ENCODE data around the gene PPFIBP1.

PPFIBP1 gene

DNA sequence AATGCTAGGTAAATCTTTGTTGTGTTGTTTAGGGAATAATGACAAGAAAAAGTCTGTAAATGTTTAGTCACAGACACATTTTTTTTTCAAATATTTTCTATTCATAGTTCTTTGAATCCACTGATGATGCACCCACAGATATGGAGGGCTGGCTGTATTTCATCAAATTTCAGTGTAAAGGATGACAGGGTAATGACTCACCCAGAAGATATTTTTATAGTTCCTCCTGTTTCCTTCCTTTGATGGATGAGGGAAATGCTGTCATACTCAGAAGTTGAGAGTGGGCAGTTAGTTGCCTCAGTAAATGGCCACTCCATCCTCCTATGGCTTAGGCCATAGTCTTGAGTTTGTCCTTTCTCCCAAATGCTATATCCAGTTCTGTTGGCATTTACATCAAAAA, 95.3 kb downstream of the PPFIBP1 start:
- H3K4me3 ChIP-seq (ENCODE audit: severe bottlenecking), result no peak overlapping the region
- H3K27me3 ChIP-seq (ENCODE audit: insufficient read depth, poor library complexity, severe bottlenecking), result no peaks in the 10 kb centered on the region
- TF ChIP-seq, protein P1, sequence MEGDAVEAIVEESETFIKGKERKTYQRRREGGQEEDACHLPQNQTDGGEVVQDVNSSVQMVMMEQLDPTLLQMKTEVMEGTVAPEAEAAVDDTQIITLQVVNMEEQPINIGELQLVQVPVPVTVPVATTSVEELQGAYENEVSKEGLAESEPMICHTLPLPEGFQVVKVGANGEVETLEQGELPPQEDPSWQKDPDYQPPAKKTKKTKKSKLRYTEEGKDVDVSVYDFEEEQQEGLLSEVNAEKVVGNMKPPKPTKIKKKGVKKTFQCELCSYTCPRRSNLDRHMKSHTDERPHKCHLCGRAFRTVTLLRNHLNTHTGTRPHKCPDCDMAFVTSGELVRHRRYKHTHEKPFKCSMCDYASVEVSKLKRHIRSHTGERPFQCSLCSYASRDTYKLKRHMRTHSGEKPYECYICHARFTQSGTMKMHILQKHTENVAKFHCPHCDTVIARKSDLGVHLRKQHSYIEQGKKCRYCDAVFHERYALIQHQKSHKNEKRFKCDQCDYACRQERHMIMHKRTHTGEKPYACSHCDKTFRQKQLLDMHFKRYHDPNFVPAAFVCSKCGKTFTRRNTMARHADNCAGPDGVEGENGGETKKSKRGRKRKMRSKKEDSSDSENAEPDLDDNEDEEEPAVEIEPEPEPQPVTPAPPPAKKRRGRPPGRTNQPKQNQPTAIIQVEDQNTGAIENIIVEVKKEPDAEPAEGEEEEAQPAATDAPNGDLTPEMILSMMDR (IDR thresholded peaks at IDR 0.05; ENCODE audit: poor library complexity, severe bottlenecking), result no peak
- no peaks in the 10 kb centered on the region for H3K9me3 ChIP-seq (ENCODE audit: severe bottlenecking)
- H3K36me3 ChIP-seq (ENCODE audit: low read depth), result no peaks in the 10 kb centered on the region
- no peak for DNase-seq (ENCODE audit: low spot score)
- peak; percentile 87 for ATAC-seq (ENCODE audit: low read depth)
- peak overlapping the region; percentile 79 for H3K27ac ChIP-seq (ENCODE audit: poor library complexity, severe bottlenecking)
- H3K4me1 ChIP-seq (ENCODE audit: insufficient read depth, poor library complexity, severe bottlenecking), result peaks cover 52% of the 10 kb centered on the region

DNA sequence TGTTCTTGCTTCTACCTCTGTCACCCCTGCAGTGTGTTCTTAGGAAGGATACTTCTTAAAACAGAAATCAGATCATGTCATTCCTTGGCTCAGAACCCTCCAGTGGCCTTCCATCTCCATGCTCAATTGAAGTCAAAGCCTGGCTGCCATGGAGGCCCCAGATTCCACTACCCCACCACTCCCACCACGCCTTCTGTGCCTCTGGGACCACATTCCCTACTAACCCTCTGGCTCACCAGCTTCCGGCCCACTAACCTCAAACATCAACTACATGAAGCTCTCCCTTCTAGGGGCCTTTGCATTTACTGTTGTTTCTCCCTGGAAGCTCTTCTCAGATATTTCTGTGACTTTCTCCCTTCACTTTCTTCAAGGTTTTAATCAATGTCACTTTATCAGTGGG, 96.1 kb downstream of the PPFIBP1 start:
- no peaks in the 10 kb centered on the region for H3K9me3 ChIP-seq (ENCODE audit: severe bottlenecking)
- TF ChIP-seq, protein P1 (IDR thresholded peaks at IDR 0.05; ENCODE audit: poor library complexity, severe bottlenecking), result no peak
- H3K4me1 ChIP-seq (ENCODE audit: insufficient read depth, poor library complexity, severe bottlenecking), result peaks cover 47% of the 10 kb centered on the region
- peak overlapping the region; percentile 79 for H3K27ac ChIP-seq (ENCODE audit: poor library complexity, severe bottlenecking)
- H3K36me3 ChIP-seq (ENCODE audit: low read depth), result no peaks in the 10 kb centered on the region
- H3K27me3 ChIP-seq (ENCODE audit: insufficient read depth, poor library complexity, severe bottlenecking), result no peaks in the 10 kb centered on the region
- DNase-seq (ENCODE audit: low spot score), result no peak
- no peak for ATAC-seq (ENCODE audit: low read depth)
- no peak overlapping the region for H3K4me3 ChIP-seq (ENCODE audit: severe bottlenecking)

DNA sequence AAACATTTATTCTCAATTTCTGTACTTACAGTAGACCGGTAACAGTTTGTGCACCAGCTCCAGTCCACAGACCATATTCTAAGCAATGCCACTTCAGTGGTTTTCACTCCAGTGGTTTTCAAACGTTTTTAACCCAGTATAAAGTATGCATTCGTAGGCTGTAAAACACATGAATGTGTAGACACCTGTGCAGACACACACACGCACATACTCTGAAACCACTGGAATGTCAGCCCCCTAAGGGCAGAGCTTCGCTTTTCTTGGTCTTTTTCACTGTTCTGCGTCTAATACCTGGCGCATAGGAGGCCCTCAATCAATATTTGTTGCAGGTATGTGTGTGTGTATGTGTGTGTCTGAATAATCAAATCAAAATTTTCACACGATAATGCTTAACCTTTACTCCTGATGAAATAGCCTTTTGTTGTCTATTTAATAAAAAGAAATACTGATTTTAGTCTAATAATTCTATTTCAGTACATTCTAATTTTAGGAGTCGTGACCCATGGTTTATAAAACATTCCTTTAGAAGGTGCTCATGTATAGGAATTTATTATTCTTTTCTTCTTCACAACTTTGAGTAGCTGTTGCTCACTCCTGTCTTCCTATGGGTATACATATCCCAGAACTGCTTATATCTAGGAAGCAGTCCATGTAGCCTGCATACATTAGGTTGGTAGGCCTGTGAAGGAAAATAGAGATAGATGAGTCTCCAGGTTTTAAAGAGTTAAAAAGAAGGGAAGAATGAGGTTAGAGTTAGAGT, 98.6 kb downstream of the PPFIBP1 start:
- peaks cover 33% of the 10 kb centered on the region for H3K4me1 ChIP-seq (ENCODE audit: insufficient read depth, poor library complexity, severe bottlenecking)
- TF ChIP-seq, protein P1 (IDR thresholded peaks at IDR 0.05; ENCODE audit: poor library complexity, severe bottlenecking), result no peak

DNA sequence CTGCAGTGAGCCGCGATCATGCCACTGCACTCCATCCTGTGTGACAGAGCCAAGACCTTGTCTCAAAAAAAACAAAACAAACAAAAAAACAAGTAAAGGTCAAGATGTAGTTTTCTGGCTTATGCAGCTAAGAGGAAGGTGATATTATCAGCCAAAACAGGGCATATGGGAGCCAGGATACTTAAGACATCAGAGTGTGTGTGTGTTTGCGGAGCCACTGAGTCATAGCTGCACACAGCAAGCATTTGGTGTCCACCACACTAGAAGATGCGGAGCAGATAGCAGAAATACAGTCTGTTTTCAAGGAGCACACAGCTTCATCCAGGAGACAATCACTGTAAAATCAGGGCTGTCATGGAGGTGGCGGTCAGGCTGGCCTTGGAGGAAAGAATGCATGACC, 99.6 kb downstream of the PPFIBP1 start:
- no peaks in the 10 kb centered on the region for H3K27me3 ChIP-seq (ENCODE audit: insufficient read depth, poor library complexity, severe bottlenecking)
- H3K4me3 ChIP-seq (ENCODE audit: severe bottlenecking), result no peak overlapping the region
- H3K27ac ChIP-seq (ENCODE audit: poor library complexity, severe bottlenecking), result no peak overlapping the region
- no peak for DNase-seq (ENCODE audit: low spot score)
- ATAC-seq (ENCODE audit: low read depth), result no peak
- TF ChIP-seq, protein P1 (IDR thresholded peaks at IDR 0.05; ENCODE audit: poor library complexity, severe bottlenecking), result no peak
- no peaks in the 10 kb centered on the region for H3K9me3 ChIP-seq (ENCODE audit: severe bottlenecking)
- H3K36me3 ChIP-seq (ENCODE audit: low read depth), result no peaks in the 10 kb centered on the region
- peaks cover 31% of the 10 kb centered on the region for H3K4me1 ChIP-seq (ENCODE audit: insufficient read depth, poor library complexity, severe bottlenecking)

More for the DNA sequence above, 98.6 kb downstream of the PPFIBP1 start:
- DNase-seq (ENCODE audit: low spot score), result no peak
- Histone ChIP-seq H3K9me3 (ENCODE audit: severe bottlenecking) (no peaks in the 10 kb centered on the region), H3K27ac (ENCODE audit: poor library complexity, severe bottlenecking) (no peak overlapping the region), H3K36me3 (ENCODE audit: low read depth) (no peaks in the 10 kb centered on the region), H3K4me3 (ENCODE audit: severe bottlenecking) (no peak overlapping the region), H3K27me3 (ENCODE audit: insufficient read depth, poor library complexity, severe bottlenecking) (no peaks in the 10 kb centered on the region)
- no peak for ATAC-seq (ENCODE audit: low read depth)

DNA sequence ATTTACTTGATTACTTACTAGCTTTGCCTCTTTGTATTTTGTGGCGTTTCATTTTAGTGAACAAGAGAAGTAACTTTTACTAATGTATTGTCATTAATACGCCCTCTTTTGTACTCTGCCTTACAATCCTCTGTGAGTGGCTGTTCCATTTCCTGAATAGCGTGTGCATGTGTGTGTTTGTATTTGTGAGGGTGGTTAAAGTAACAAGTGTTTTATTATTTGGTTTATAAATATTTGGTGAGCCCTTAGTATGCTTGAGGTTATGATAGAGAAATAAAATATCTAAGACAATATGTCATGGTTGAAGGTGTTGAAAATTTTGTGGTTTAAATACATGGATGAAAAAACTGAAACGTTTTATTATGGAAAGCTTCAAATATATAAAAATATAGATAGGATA, 100.6 kb downstream of the PPFIBP1 start:
- Histone ChIP-seq H3K27ac (ENCODE audit: poor library complexity, severe bottlenecking) (no peak overlapping the region), H3K4me1 (ENCODE audit: insufficient read depth, poor library complexity, severe bottlenecking) (peaks cover 22% of the 10 kb centered on the region), H3K36me3 (ENCODE audit: low read depth) (no peaks in the 10 kb centered on the region), H3K9me3 (ENCODE audit: severe bottlenecking) (no peaks in the 10 kb centered on the region), H3K4me3 (ENCODE audit: severe bottlenecking) (no peak overlapping the region), H3K27me3 (ENCODE audit: insufficient read depth, poor library complexity, severe bottlenecking) (no peaks in the 10 kb centered on the region)
- TF ChIP-seq, protein P1 (IDR thresholded peaks at IDR 0.05; ENCODE audit: poor library complexity, severe bottlenecking), result no peak
- DNase-seq (ENCODE audit: low spot score) (no peak), ATAC-seq (ENCODE audit: low read depth) (no peak)

Measured in RWPE2 (cell line).